Astrocyte of the cerebellum (primary cell): Measurements from ENCODE around the gene TMEM42.

Experiments
- DNase-seq: peaks from one replicate; pipeline ENCODE4 v3.0.0-alpha.2; 2011; ENCODE audit warnings: low read depth
- H3K4me3 ChIP-seq: 2 replicates; pipeline ENCODE4 v1.5.1; 2011; ENCODE audit warnings: mild to moderate bottlenecking, low read depth, low read length, moderate library complexity
- in situ Hi-C: cut with HindIII; loops from 2 replicates; pipeline ENCODE4 v1.10.0; 2017; ENCODE audit warnings: low sequenced_read_pairs
- TF ChIP-seq, protein P1 (sequence below): IDR thresholded peaks from 2 replicates; pipeline ENCODE4 v1.5.1; 2012; ENCODE audit warnings: low read length, low read depth, moderate library complexity, mild to moderate bottlenecking; ENCODE audit errors: missing control alignments

Gene TMEM42

DNA sequence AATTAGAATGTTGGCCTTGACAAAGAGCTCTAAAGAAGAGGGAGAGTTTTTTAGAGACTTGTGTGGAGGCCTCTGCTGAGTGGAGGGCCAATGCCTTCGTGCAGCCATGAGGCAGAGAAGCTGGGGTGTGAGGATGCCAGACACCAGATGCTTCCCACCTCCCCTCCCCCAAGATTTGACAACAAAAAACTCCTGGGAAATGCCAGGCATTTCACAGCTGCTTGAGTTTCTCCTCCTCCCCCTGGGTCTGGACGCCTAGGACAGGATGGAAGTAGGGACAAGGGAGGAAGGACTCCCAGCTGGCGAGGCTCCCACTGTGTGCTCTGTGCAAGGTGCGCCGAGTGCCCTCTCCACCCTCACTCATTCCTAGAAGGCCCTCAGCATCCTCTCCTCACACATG, 32.8 kb downstream of the TMEM42 start:
- H3K4me3 ChIP-seq, result no peak overlapping the region
- no peak for DNase-seq
- in situ Hi-C loops, result no loop called here
- TF ChIP-seq, protein P1, sequence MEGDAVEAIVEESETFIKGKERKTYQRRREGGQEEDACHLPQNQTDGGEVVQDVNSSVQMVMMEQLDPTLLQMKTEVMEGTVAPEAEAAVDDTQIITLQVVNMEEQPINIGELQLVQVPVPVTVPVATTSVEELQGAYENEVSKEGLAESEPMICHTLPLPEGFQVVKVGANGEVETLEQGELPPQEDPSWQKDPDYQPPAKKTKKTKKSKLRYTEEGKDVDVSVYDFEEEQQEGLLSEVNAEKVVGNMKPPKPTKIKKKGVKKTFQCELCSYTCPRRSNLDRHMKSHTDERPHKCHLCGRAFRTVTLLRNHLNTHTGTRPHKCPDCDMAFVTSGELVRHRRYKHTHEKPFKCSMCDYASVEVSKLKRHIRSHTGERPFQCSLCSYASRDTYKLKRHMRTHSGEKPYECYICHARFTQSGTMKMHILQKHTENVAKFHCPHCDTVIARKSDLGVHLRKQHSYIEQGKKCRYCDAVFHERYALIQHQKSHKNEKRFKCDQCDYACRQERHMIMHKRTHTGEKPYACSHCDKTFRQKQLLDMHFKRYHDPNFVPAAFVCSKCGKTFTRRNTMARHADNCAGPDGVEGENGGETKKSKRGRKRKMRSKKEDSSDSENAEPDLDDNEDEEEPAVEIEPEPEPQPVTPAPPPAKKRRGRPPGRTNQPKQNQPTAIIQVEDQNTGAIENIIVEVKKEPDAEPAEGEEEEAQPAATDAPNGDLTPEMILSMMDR, result no peak

DNA sequence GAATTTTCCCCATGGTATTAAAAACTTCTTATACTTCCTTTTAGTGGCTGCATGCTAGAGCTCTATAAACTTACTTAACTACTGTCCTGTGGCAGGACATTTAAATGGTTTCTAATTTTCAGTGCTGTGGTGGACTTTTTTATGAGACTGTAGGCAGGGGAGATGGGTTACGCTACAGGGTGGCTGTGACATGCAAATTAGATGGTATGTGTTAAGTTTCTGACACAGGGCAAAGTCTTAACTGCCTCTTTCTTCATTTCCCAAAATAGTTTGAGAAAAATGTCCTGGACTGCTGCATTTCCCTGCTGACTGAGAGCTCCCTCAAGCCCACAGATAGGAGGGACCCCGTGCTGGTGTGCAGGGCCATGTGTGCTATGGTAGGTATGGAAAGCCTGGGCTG, 34.7 kb downstream of the TMEM42 start:
- in situ Hi-C loops, result no loop called here
- H3K4me3 ChIP-seq, result no peak overlapping the region
- DNase-seq, result no peak
- TF ChIP-seq, protein P1, result no peak

DNA sequence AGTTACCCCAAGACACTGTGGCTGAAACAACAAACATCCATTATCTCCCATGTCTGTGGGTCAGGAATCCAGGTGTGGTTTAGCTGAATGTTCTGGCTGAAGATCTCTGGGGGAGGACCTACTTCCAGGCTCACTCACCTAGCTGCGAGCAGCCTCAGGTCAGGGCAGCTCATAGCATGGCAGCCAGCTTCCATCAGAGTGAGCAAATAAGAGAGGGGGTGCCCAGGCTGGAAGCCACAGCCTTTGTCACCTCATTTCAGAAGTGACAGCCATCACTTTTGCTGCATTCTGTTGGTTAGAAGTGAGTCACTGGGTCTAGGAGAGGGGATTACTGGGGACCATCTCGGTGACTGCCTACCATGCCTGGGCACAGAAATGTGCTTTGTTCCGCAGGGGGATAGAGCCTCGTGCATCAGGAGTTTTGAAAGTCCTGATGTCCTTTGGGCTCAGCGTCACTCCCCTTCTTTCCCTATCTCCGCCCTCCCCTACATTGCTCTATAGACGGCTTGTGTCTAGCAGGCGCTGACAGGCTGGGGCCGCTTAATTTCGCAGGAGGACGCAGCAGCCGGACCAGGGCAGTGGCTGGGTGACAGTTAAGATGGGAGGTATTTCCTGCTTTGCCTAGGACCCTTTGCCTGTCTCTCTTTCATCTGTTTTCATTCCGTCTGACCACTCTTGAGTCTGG, 38.1 kb downstream of the TMEM42 start:
- no peak overlapping the region for H3K4me3 ChIP-seq
- no peak for DNase-seq
- in situ Hi-C loops, result no loop called here
- TF ChIP-seq, protein P1, result no peak

DNA sequence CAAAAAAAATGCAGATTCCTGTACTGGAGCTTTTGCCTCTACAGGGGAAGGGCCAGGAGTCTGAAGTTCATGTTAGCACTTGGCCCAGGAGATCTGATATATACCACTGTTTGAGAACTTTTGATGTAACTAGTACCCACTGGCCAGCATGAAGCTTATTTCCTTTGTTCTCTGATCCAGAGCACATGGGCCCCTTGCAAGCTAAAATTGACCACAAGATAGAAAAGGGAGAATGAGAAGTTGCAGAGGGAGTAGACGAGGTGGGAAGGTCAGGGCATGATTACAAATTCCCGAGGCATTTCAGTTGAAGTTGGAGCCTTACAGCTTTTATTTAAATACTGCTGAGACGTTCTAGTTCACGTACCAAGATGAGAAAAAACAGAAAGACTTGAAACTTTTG, 40.9 kb downstream of the TMEM42 start:
- no peak for DNase-seq
- in situ Hi-C loops, result no loop called here
- TF ChIP-seq, protein P1, result no peak
- no peak overlapping the region for H3K4me3 ChIP-seq

DNA sequence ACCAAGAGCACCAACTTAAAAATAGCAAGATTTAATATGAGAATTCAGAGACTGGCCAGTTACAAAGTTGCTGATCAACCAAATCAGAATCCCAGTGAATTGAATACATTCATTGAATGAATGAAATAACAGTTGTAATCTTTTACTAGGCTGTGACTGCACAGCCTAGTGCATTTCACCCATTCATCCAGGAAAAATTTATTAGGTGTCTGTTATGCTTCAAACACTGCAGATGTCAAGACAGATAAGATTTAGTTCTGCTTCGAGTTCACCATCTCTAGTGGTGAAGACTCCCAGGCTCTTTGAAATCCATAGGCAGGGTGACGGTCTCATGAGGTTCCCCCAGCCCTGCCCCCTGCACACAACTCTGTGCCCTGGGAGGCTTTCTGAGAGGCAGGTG, 41.6 kb downstream of the TMEM42 start:
- DNase-seq, result no peak
- in situ Hi-C loops, result no loop called here
- TF ChIP-seq, protein P1, result no peak
- H3K4me3 ChIP-seq, result no peak overlapping the region

DNA sequence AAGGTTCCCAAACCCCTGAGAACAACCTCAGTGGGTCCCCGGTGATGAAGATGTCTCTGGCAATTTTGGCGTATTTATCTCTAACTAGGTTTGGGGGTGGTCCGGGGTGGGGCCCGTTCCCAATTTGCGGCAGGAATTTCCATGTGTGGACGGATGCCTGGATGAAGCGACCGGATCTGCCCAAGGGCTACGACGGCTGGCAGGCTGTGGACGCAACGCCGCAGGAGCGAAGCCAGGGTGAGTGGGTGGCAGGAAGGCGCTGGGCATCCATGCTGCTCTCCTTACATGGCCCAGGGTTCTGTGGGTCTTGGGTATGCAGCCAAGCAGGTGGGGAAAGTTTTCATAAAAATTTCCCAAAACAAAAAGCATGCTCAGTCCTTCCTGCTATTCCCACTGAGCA, 42.0 kb downstream of the TMEM42 start:
- in situ Hi-C loops, result no loop called here
- H3K4me3 ChIP-seq, result no peak overlapping the region
- no peak for DNase-seq
- TF ChIP-seq, protein P1, result no peak
